Activated naive CD4-positive, alpha-beta T cell treated with Interleukin-2 at 50 U/mL for 16 hours (primary cell): ENCODE measurements around the gene ALG3.
"Not testable (repeated sequence)": the region's sequence is repeated elsewhere in the genome, so short reads cannot be mapped to it uniquely, and the experiment has no call there.

Experiments
- DNase-seq: peaks from one replicate; pipeline ENCODE4 v3.0.0-alpha.2; 2020

Gene ALG3

GRCh38 chr3:184248454-184249411 lies at the start of gene ALG3:
TSS of gene ALG3 (minus strand) at chr3:184248962. CDS start at chr3:184248940, 22 bp downstream.
- peak; percentile 90 for DNase-seq

GRCh38 chr3:184296616-184297015 lies 47.9 kb upstream of the ALG3 start:
- no peak for DNase-seq

GRCh38 chr3:184295771-184296170 lies 47.0 kb upstream of the ALG3 start:
- no peak for DNase-seq

DNA sequence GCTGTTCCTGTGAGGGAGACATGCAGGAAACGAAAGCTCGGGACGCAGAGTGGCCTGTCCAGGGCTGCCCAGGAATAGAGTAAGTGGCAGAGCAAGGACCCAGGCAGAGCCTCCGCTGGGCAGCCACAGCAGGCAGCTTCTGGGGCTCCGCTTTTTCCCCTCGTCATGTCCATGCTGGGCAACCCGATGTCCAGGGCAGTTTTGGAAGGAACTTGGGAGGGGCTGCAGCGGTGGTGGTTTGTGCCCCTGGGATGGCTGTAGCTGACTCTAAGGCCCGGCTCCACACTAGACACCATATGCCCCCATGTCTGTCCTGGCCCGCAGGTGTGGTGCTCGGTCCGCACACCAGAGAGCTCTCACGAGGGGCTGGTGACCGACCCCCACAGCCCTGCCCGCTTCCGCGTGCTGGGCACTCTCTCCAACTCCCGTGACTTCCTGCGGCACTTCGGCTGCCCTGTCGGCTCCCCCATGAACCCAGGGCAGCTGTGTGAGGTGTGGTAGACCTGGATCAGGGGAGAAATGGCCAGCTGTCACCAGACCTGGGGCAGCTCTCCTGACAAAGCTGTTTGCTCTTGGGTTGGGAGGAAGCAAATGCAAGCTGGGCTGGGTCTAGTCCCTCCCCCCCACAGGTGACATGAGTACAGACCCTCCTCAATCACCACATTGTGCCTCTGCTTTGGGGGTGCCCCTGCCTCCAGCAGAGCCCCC lies 43.1 kb upstream of the ALG3 start:
- DNase-seq = no peak

- no peak for DNase-seq
These were observed 42.4 kb upstream of the ALG3 start for GRCh38 chr3:184291044-184291737.

DNA sequence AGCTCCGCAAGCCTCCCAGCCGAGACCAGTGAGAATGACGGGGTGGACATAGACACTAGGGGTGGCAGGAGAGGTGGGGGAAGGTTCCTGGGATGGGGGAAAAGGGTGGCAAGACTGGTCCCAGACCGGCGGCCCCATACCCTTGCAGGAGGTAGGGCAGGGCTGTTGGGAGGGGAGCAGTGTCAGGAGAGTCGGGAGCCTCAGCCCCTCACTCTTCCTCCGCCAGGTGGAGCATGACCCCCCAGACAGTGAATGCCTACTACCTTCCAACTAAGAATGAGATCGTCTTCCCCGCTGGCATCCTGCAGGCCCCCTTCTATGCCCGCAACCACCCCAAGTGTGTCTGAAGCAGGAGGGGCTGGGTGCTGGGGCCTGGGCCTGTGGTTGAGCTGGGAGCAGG lies 41.6 kb upstream of the ALG3 start:
- no peak for DNase-seq

DNA sequence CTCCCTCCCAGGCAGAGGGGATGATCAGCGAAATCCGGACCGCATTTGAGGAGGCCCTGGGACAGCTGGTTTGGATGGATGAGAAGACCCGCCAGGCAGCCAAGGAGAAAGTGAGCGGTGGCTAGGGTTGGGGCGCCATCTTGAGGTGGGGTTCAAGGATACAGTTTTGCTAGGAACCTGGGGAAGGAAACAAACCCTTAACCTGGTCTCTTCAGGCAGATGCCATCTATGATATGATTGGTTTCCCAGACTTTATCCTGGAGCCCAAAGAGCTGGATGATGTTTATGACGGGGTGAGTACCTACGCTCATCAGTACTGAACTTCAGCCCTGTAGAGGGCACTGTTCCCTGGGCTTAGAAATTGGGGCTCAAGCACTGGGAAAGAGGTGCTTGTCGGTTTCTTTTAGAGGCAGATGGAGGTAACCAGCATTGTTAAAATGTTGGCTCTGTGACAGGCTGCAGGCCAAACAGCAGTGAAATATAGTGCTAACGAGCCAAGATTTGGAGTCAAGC lies 40.7 kb upstream of the ALG3 start:
- peak; percentile 70 for DNase-seq

- DNase-seq = peak; percentile 26
These were observed 35.9 kb upstream of the ALG3 start for GRCh38 chr3:184284696-184285095.

DNA sequence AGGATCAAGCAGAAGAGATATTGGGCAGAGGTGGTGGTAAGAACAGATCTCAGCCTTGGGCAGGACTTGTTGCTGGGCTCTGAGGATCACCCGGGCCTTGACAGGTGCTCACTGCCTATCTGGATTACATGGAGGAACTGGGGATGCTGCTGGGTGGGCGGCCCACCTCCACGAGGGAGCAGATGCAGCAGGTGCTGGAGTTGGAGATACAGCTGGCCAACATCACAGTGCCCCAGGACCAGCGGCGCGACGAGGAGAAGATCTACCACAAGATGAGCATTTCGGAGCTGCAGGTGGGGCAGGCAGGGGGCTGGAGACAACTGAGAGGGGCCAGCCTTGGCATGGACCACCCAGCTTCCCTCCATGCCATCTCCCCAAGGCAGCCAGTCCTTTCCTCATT lies 34.9 kb upstream of the ALG3 start:
- no peak for DNase-seq

DNA sequence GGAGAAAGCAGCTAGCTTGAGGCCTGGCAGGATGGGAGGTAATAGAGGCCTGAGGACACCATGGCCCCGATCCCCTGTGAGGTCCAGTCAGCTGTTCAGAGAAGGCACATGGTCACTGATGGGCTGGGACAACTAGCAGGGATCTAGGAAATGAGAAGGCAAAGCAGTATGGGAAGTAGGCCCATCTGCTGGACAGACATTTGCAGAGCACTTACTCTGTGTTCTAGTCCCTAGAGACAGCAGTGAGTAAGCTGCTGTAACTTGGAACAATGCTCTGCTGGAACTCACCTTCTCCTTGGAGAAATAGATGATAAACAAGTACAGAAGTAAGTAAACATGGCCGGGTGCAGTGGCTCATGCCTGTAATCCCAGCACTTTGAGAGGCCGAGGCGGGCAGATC lies 34.2 kb upstream of the ALG3 start:
- DNase-seq = no peak

- DNase-seq = no peak
These were observed 28.6 kb upstream of the ALG3 start for GRCh38 chr3:184277366-184277765.

- DNase-seq = no peak
These were observed 27.5 kb upstream of the ALG3 start, which contains the start of gene ECE2 for GRCh38 chr3:184275961-184276910. TSS of gene ECE2 (plus strand) at chr3:184276022. CDS start at chr3:184276154, 132 bp downstream.

GRCh38 chr3:184275381-184275701 lies 26.6 kb upstream of the ALG3 start:
- no peak for DNase-seq

GRCh38 chr3:184272269-184272668 lies 23.5 kb upstream of the ALG3 start:
- no peak for DNase-seq

GRCh38 chr3:184267249-184267648 lies 18.5 kb upstream of the ALG3 start:
- not testable (repeated sequence) for DNase-seq

- no peak for DNase-seq
These were observed 14.0 kb upstream of the ALG3 start for GRCh38 chr3:184262764-184263179.

GRCh38 chr3:184261854-184262763 lies 13.3 kb upstream of the ALG3 start:
- peak; percentile 41 for DNase-seq

- DNase-seq = peak; percentile 63
These were observed 12.6 kb upstream of the ALG3 start, which contains the start of gene CAMK2N2 for GRCh38 chr3:184261270-184261853. TSS of gene CAMK2N2 (minus strand) at chr3:184261553. CDS start at chr3:184261285, 268 bp downstream.

GRCh38 chr3:184260724-184261269 lies 12.0 kb upstream of the ALG3 start:
- DNase-seq = peak; percentile 8
